Measurements from ENCODE around the gene SLC26A1. TPM values are rescaled to one million over a fixed set of nuclear protein-coding genes. Genes with fewer than 3 reads are reported as not detected.

Gene SLC26A1
- total and polyA plus RNA-seq, 2 of the 13 experiments (the other 11 are each of a cell fraction or from before 2014, with no cell fraction given) = 5.4 to 22.9 TPM

GRCh38 chr4:1014291-1015167 is 21.3 kb upstream of the SLC26A1 start (continued):
- TF ChIP-seq ZBED4 (CRISPR knock-in tag; IDR thresholded peaks at IDR 0.05; ENCODE audit: borderline replicate concordance) (no peak), POLR2G (IDR thresholded peaks at IDR 0.05; ENCODE audit: low read depth, low read length) (0 out of 2 replicates have a peak, but pooled peaks have one; percentile 44), PAXIP1 (CRISPR knock-in tag; conservative IDR thresholded peaks at IDR 0.05) (peak; percentile 70), SALL2 (CRISPR knock-in tag; IDR thresholded peaks at IDR 0.05) (no peak), HIVEP1 (CRISPR knock-in tag; IDR thresholded peaks at IDR 0.05) (peak; percentile 22; the same call in 1 of the 2 replicates), SAP130 (CRISPR knock-in tag; IDR thresholded peaks at IDR 0.05; ENCODE audit: low read depth) (0 out of 2 replicates have a peak, but pooled peaks have one; percentile 23), ZNF510 (CRISPR knock-in tag; IDR thresholded peaks at IDR 0.05; ENCODE audit: low read depth) (0 out of 2 replicates have a peak, but pooled peaks have one; percentile 64), GFI1 (CRISPR knock-in tag; IDR thresholded peaks at IDR 0.05; ENCODE audit: borderline replicate concordance) (peak; percentile 65; the same call in 1 of the 2 replicates), ZSCAN31 (CRISPR knock-in tag; IDR thresholded peaks at IDR 0.05; ENCODE audit: low read depth) (no peak), THAP7 (CRISPR knock-in tag; IDR thresholded peaks at IDR 0.05) (0 out of 2 replicates have a peak, but pooled peaks have one; percentile 48), NFE2 (CRISPR knock-in tag; IDR thresholded peaks at IDR 0.05) (no peak), MAFK (conservative IDR thresholded peaks at IDR 0.05 in 1 of 2, IDR thresholded peaks at IDR 0.05 in 1 of 2; ENCODE audit: low read length in 2 of 2) (no peak), SMAD1 (CRISPR knock-in tag; IDR thresholded peaks at IDR 0.05; ENCODE audit: borderline replicate concordance, low read depth) (no peak), ZNF570 (CRISPR knock-in tag; IDR thresholded peaks at IDR 0.05; ENCODE audit: borderline replicate concordance) (no peak), STAT6 (CRISPR knock-in tag; IDR thresholded peaks at IDR 0.05; ENCODE audit: borderline replicate concordance) (no peak), ZNF121 (CRISPR knock-in tag; IDR thresholded peaks at IDR 0.05) (no peak), SMARCC2 (IDR thresholded peaks at IDR 0.05) (no peak)

Data from HepG2 (cell line).